ENCODE measurements around the gene KBTBD12. TPM values are rescaled to one million over a fixed set of nuclear protein-coding genes. Genes with fewer than 3 reads are reported as not detected.

KBTBD12 gene
- total RNA-seq, 1 donor from 2014 or later, result 0.08 TPM

- no peak for TF ChIP-seq CTCF (IDR thresholded peaks at IDR 0.05; ENCODE audit: insufficient read depth, low read length, poor library complexity, severe bottlenecking)
- Histone ChIP-seq H3K4me3 (ENCODE audit: low read depth, low read length) (no peak overlapping the region), H3K27me3 (ENCODE audit: control insufficient read depth, insufficient read depth, low read length) (no peaks in the 10 kb centered on the region), H3K36me3 (ENCODE audit: control insufficient read depth, insufficient read depth, low read length) (no peaks in the 10 kb centered on the region)
- no peak for DNase-seq (ENCODE audit: low read depth)
Measured at GRCh38 chr3:127881586-127881985, 33.4 kb upstream of the KBTBD12 start.

- Histone ChIP-seq H3K36me3 (ENCODE audit: control insufficient read depth, insufficient read depth, low read length) (no peaks in the 10 kb centered on the region), H3K27me3 (ENCODE audit: control insufficient read depth, insufficient read depth, low read length) (no peaks in the 10 kb centered on the region), H3K4me3 (ENCODE audit: low read depth, low read length) (no peak overlapping the region)
- DNase-seq (ENCODE audit: low read depth), result no peak
- TF ChIP-seq CTCF (IDR thresholded peaks at IDR 0.05; ENCODE audit: insufficient read depth, low read length, poor library complexity, severe bottlenecking), result no peak
Measured at GRCh38 chr3:127884041-127884440, 31.0 kb upstream of the KBTBD12 start.

GRCh38 chr3:127886231-127886955 is 28.6 kb upstream of the KBTBD12 start:
- Histone ChIP-seq H3K27me3 (ENCODE audit: control insufficient read depth, insufficient read depth, low read length) (no peaks in the 10 kb centered on the region), H3K36me3 (ENCODE audit: control insufficient read depth, insufficient read depth, low read length) (no peaks in the 10 kb centered on the region), H3K4me3 (ENCODE audit: low read depth, low read length) (no peak overlapping the region)
- no peak for TF ChIP-seq CTCF (IDR thresholded peaks at IDR 0.05; ENCODE audit: insufficient read depth, low read length, poor library complexity, severe bottlenecking)
- no peak for DNase-seq (ENCODE audit: low read depth)

GRCh38 chr3:127886956-127887231 is 28.1 kb upstream of the KBTBD12 start:
- no peak for TF ChIP-seq CTCF (IDR thresholded peaks at IDR 0.05; ENCODE audit: insufficient read depth, low read length, poor library complexity, severe bottlenecking)
- H3K27me3 ChIP-seq (ENCODE audit: control insufficient read depth, insufficient read depth, low read length), result no peaks in the 10 kb centered on the region

GRCh38 chr3:127887321-127887720 is 27.7 kb upstream of the KBTBD12 start:
- no peak for TF ChIP-seq CTCF (IDR thresholded peaks at IDR 0.05; ENCODE audit: insufficient read depth, low read length, poor library complexity, severe bottlenecking)

More at GRCh38 chr3:127886956-127887231, 28.1 kb upstream of the KBTBD12 start:
- no peaks in the 10 kb centered on the region for H3K36me3 ChIP-seq (ENCODE audit: control insufficient read depth, insufficient read depth, low read length)
- no peak for DNase-seq (ENCODE audit: low read depth)
- no peak overlapping the region for H3K4me3 ChIP-seq (ENCODE audit: low read depth, low read length)

GRCh38 chr3:127888156-127888555 is 26.9 kb upstream of the KBTBD12 start:
- Histone ChIP-seq H3K36me3 (ENCODE audit: control insufficient read depth, insufficient read depth, low read length) (no peaks in the 10 kb centered on the region), H3K27me3 (ENCODE audit: control insufficient read depth, insufficient read depth, low read length) (no peaks in the 10 kb centered on the region), H3K4me3 (ENCODE audit: low read depth, low read length) (no peak overlapping the region)
- TF ChIP-seq CTCF (IDR thresholded peaks at IDR 0.05; ENCODE audit: insufficient read depth, low read length, poor library complexity, severe bottlenecking), result no peak
- no peak for DNase-seq (ENCODE audit: low read depth)

More at GRCh38 chr3:127887321-127887720, 27.7 kb upstream of the KBTBD12 start:
- H3K27me3 ChIP-seq (ENCODE audit: control insufficient read depth, insufficient read depth, low read length), result no peaks in the 10 kb centered on the region
- DNase-seq (ENCODE audit: low read depth), result peak; percentile 70
- no peaks in the 10 kb centered on the region for H3K36me3 ChIP-seq (ENCODE audit: control insufficient read depth, insufficient read depth, low read length)
- H3K4me3 ChIP-seq (ENCODE audit: low read depth, low read length), result no peak overlapping the region

All from kidney epithelial cell (primary cell).